ENCODE data around the gene POMT1. TPM values are rescaled to one million over a fixed set of nuclear protein-coding genes. Genes with fewer than 3 reads are reported as not detected.
"Not testable (repeated sequence)": the region's sequence is repeated elsewhere in the genome, so short reads cannot be mapped to it uniquely, and the experiment has no call there.

Gene POMT1
- total RNA-seq, 2 donors from 2014 or later: 13.7 to 16.4 TPM

- Histone ChIP-seq H3K36me3 (peaks cover 98% of the 10 kb centered on the region), H3K4me1 (peaks cover 0 to 4% of the 10 kb centered on the region in 2 donors), H3K27me3 (no peaks in the 10 kb centered on the region), H3K27ac (no peak overlapping the region), H3K9me3 (no peaks in the 10 kb centered on the region), H3K4me3 (no peak overlapping the region)
- no peak for TF ChIP-seq CTCF (IDR thresholded peaks at IDR 0.05)
- no peak for DNase-seq (ENCODE audit: low spot score)
Observed at GRCh38 chr9:131469356-131469755, 33.4 kb upstream of the POMT1 start.

- no peak for DNase-seq (ENCODE audit: low spot score)
- H3K9me3 ChIP-seq: no peaks in the 10 kb centered on the region
- H3K4me3 ChIP-seq: no peak overlapping the region
- H3K36me3 ChIP-seq: peaks cover 98% of the 10 kb centered on the region
- TF ChIP-seq CTCF (IDR thresholded peaks at IDR 0.05): no peak
- H3K4me1 ChIP-seq: peaks cover 0 to 4% of the 10 kb centered on the region in 2 donors
- H3K27me3 ChIP-seq: no peaks in the 10 kb centered on the region
- H3K27ac ChIP-seq: no peak overlapping the region
Observed at GRCh38 chr9:131469951-131470350, 32.8 kb upstream of the POMT1 start.

- no peak overlapping the region for H3K4me3 ChIP-seq
- H3K36me3 ChIP-seq: peaks cover 98% of the 10 kb centered on the region
- no peak overlapping the region for H3K27ac ChIP-seq
- no peak for TF ChIP-seq CTCF (IDR thresholded peaks at IDR 0.05)
- H3K27me3 ChIP-seq: no peaks in the 10 kb centered on the region
- peaks cover 0 to 4% of the 10 kb centered on the region in 2 donors for H3K4me1 ChIP-seq
- H3K9me3 ChIP-seq: no peaks in the 10 kb centered on the region
- DNase-seq (ENCODE audit: low spot score): no peak
Observed at GRCh38 chr9:131470581-131470991, 32.1 kb upstream of the POMT1 start.

GRCh38 chr9:131472085-131472484 is 30.6 kb upstream of the POMT1 start:
- peaks cover 100% of the 10 kb centered on the region for H3K36me3 ChIP-seq
- H3K4me3 ChIP-seq, H3K27ac ChIP-seq: not testable (repeated sequence)

GRCh38 chr9:131473198-131473885 is 29.4 kb upstream of the POMT1 start:
- peaks cover 0 to 15% of the 10 kb centered on the region in 2 donors for H3K4me1 ChIP-seq

More at GRCh38 chr9:131472085-131472484, 30.6 kb upstream of the POMT1 start:
- H3K9me3 ChIP-seq; DNase-seq (ENCODE audit: low spot score); H3K27me3 ChIP-seq: not testable (repeated sequence)
- H3K4me1 ChIP-seq: peaks cover 0 to 15% of the 10 kb centered on the region in 2 donors

GRCh38 chr9:131473891-131474290 is 28.8 kb upstream of the POMT1 start:
- Histone ChIP-seq H3K4me1 (peaks cover 0 to 15% of the 10 kb centered on the region in 2 donors), H3K27me3 (no peaks in the 10 kb centered on the region), H3K4me3 (no peak overlapping the region), H3K36me3 (peaks cover 100% of the 10 kb centered on the region), H3K9me3 (no peaks in the 10 kb centered on the region), H3K27ac (no peak overlapping the region)
- no peak for TF ChIP-seq CTCF (IDR thresholded peaks at IDR 0.05)
- DNase-seq (ENCODE audit: low spot score): no peak

More at GRCh38 chr9:131473198-131473885, 29.4 kb upstream of the POMT1 start:
- H3K36me3 ChIP-seq: peaks cover 100% of the 10 kb centered on the region
- no peak overlapping the region for H3K4me3 ChIP-seq
- H3K9me3 ChIP-seq: no peaks in the 10 kb centered on the region
- no peak overlapping the region for H3K27ac ChIP-seq
- H3K27me3 ChIP-seq: no peaks in the 10 kb centered on the region
- no peak for DNase-seq (ENCODE audit: low spot score)
- no peak for TF ChIP-seq CTCF (IDR thresholded peaks at IDR 0.05)

All from right atrium auricular region (tissue), 2 donors.